Measurements from ENCODE around the gene ANKRD24. TPM values are rescaled to one million over a fixed set of nuclear protein-coding genes. Genes with fewer than 3 reads are reported as not detected.
"Not testable (repeated sequence)": the region's sequence is repeated elsewhere in the genome, so short reads cannot be mapped to it uniquely, and the experiment has no call there.

The ANKRD24 gene
- total RNA-seq, 1 donor: 0.10 TPM

DNA sequence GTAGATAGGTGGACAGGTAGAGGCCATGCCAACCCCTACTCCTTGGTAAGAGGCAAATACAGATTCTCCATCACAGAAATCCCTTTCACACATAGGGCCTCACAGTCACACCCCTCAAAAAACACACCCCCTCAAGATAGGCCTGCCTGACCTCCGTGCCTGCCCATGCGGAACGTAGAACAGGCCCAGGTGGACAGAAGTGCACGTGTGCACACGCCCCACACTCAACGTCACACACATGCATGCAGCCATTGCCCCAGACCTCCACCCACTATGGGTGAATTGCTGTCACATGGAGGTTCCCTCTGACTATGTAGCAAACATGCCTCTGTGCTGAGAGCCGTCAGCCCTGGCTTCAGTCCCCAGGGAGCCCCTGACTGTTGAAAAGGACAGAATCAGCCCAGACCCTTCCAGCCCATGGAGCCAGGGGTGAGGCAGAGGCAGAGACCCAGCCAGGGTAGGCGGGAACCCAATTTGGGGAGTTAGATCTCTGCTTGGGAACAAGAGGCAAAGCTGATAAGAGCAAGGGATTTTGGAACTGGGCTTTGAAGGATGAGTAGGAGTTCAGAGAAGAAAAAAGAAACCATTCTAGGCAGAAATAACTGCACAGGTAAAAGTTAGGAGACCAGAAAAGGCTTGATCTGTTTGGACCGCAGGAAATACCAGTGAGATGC lies 3.1 kb downstream of the ANKRD24 start:
- Histone ChIP-seq H3K27me3 (ENCODE audit: insufficient read depth, low read length) (no peaks in the 10 kb centered on the region), H3K9me3 (ENCODE audit: low read depth, low read length) (no peaks in the 10 kb centered on the region), H3K4me1 (ENCODE audit: insufficient read depth, low read length) (peaks cover 25% of the 10 kb centered on the region), H3K4me3 (ENCODE audit: low read length) (no peak overlapping the region)

DNA sequence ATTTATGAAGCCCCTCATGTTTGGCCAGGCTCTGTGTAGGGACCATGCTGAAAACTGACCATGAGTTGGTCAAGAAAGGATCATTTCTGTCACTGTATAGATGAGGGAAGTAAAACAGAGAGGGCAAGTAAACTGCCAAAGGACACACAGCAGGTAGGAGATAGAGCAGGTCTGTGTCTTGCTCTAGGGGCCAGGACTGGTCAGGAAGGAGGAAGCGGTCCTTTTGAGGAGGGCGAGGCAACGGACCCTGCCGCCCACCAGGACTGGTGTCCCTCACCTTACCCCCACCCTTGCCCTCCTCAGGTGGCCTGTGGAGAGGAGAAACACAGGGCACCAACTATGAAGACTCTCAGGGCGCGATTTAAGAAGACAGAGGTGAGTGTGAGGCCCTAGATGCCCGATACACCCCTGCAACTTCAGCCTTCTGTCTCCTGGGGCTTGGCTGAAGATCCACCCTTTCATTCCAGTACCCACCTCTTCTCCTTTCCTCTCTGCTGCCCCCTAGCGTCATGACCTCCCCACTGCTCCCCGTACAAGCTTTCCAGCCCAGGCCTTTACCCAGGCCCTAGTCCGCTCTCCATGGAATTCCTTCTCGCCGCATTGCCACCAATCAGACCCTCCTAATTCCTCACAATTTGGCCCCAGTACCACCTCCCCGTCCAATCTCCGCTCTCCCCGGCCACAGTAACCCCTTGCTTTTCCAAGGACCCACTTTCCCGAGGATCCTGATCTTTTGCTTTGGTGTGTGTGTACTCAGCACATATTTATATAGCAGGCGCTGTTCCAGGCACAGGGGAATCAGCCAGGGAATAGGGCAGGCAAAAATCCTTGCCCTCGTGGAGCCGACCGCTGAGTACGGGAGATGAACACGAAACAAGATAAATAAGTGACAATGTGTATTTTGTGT lies 3.9 kb downstream of the ANKRD24 start:
- H3K27me3 ChIP-seq (ENCODE audit: insufficient read depth, low read length): no peaks in the 10 kb centered on the region
- no peak overlapping the region for H3K4me3 ChIP-seq (ENCODE audit: low read length)
- peaks cover 17% of the 10 kb centered on the region for H3K4me1 ChIP-seq (ENCODE audit: insufficient read depth, low read length)
- no peaks in the 10 kb centered on the region for H3K9me3 ChIP-seq (ENCODE audit: low read depth, low read length)

DNA sequence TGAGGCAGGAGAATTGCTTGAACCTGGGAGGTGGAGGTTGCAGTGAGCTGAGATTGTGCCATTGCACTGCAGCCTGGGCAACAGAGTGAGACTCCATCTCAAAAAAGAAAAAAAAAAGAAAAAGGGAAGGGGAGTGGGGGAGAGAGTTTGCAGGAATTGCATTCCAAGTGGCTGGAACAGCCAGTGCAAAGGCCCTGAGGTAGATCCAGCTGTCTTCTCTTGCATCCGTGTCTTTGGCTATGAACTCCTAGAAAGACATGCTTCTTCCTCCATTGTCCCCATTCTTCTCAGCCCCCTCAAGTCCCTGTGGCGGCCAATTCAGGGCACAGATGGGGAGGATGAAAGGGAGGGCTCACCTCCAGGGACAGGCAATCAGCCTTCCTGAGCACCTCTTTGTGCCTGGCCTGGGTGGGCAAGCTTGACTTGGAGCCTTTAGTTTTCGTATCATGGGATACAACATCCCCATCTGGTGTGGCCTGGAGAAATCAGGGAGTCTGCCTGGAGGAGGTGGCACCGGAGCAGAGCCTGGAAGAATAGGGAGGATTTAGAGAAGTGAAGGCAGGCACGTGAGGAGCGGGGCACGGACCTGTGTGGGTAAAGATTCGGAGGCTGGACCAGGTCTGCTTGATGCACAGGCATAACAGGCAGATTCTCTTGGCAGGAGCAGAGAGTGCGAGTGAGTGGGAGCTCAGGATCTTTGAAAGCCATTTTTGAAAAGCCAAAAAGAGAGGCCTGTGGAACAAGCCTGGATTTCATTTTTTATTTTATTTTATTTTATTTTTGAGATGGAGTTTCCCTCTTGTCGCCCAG lies 5.0 kb downstream of the ANKRD24 start:
- H3K4me1 ChIP-seq (ENCODE audit: insufficient read depth, low read length): peaks cover 8% of the 10 kb centered on the region
- no peak overlapping the region for H3K4me3 ChIP-seq (ENCODE audit: low read length)
- no peaks in the 10 kb centered on the region for H3K9me3 ChIP-seq (ENCODE audit: low read depth, low read length)
- H3K27me3 ChIP-seq (ENCODE audit: insufficient read depth, low read length): no peaks in the 10 kb centered on the region

DNA sequence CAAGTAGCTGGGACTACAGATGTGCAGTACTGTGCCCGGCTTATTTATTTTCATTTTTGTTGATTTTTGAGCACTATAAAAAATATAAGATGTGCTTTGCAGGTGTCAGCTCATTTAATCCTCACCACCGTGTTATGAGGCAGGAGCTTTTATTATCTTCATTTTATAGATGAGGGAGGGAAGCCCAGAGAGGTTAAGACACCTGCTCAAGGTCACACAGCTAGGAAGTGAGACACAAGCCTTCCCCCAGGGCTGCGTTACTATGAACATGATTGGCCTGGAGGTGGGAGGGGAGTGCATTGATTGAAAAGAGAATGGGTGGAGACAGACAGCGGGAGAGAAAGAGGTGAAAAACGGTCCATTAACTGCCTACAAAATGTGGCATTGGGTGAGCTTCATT lies 7.2 kb downstream of the ANKRD24 start:
- no peaks in the 10 kb centered on the region for H3K4me1 ChIP-seq (ENCODE audit: insufficient read depth, low read length)
- no peaks in the 10 kb centered on the region for H3K27me3 ChIP-seq (ENCODE audit: insufficient read depth, low read length)
- H3K9me3 ChIP-seq (ENCODE audit: low read depth, low read length): no peaks in the 10 kb centered on the region
- H3K4me3 ChIP-seq (ENCODE audit: low read length): no peak overlapping the region

GRCh38 chr19:4192537-4192936 lies 10.0 kb downstream of the ANKRD24 start:
- H3K9me3 ChIP-seq (ENCODE audit: low read depth, low read length): not testable (repeated sequence)
- peaks cover 13% of the 10 kb centered on the region for H3K27me3 ChIP-seq (ENCODE audit: insufficient read depth, low read length)

GRCh38 chr19:4194353-4194752 lies 11.9 kb downstream of the ANKRD24 start:
- Histone ChIP-seq H3K4me1 (ENCODE audit: insufficient read depth, low read length) (no peaks in the 10 kb centered on the region), H3K4me3 (ENCODE audit: low read length) (no peak overlapping the region)

More at GRCh38 chr19:4192537-4192936, 10.0 kb downstream of the ANKRD24 start:
- not testable (repeated sequence) for H3K4me1 ChIP-seq (ENCODE audit: insufficient read depth, low read length); H3K4me3 ChIP-seq (ENCODE audit: low read length)

GRCh38 chr19:4196009-4196408 lies 13.5 kb downstream of the ANKRD24 start:
- H3K9me3 ChIP-seq (ENCODE audit: low read depth, low read length): no peaks in the 10 kb centered on the region
- H3K27me3 ChIP-seq (ENCODE audit: insufficient read depth, low read length): peaks cover 22% of the 10 kb centered on the region
- H3K4me1 ChIP-seq (ENCODE audit: insufficient read depth, low read length): no peaks in the 10 kb centered on the region
- H3K4me3 ChIP-seq (ENCODE audit: low read length): no peak overlapping the region

More at GRCh38 chr19:4194353-4194752, 11.9 kb downstream of the ANKRD24 start:
- H3K9me3 ChIP-seq (ENCODE audit: low read depth, low read length): no peaks in the 10 kb centered on the region
- peaks cover 22% of the 10 kb centered on the region for H3K27me3 ChIP-seq (ENCODE audit: insufficient read depth, low read length)

DNA sequence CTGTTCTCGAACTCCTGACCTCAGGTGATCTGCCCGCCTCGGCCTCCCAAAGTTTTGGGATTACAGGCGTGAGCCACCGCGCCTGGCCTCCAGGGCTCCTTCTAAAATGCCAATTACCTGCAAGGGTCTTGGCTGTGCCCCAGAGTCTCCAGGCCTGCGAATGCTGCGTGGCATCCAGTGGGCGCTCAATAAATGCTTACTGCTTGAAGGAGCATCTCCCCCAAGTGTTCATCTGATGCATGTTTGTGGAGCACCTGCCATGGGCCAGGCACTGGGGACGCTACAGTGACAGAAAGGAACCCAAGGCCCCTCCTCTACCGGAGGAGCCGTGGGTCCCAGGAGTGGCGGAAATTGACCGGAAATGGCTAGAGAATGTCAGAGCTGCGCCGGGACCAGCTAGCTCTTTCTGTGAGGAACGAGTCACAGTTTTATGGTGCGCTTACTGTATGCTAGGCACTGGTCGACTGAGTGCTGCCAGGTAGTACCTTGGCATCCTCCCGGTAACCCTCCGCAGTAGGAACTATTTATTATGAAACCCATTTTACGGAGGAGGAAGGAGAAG lies 14.2 kb downstream of the ANKRD24 start:
- H3K4me1 ChIP-seq (ENCODE audit: insufficient read depth, low read length): no peaks in the 10 kb centered on the region
- H3K9me3 ChIP-seq (ENCODE audit: low read depth, low read length): no peaks in the 10 kb centered on the region
- peaks cover 22% of the 10 kb centered on the region for H3K27me3 ChIP-seq (ENCODE audit: insufficient read depth, low read length)
- no peak overlapping the region for H3K4me3 ChIP-seq (ENCODE audit: low read length)

GRCh38 chr19:4197228-4197624 lies 14.7 kb downstream of the ANKRD24 start:
- Histone ChIP-seq H3K27me3 (ENCODE audit: insufficient read depth, low read length) (peaks cover 22% of the 10 kb centered on the region), H3K9me3 (ENCODE audit: low read depth, low read length) (no peaks in the 10 kb centered on the region), H3K4me1 (ENCODE audit: insufficient read depth, low read length) (no peaks in the 10 kb centered on the region), H3K4me3 (ENCODE audit: low read length) (no peak overlapping the region)

- peaks cover 22% of the 10 kb centered on the region for H3K27me3 ChIP-seq (ENCODE audit: insufficient read depth, low read length)
- H3K4me3 ChIP-seq (ENCODE audit: low read length): no peak overlapping the region
- H3K4me1 ChIP-seq (ENCODE audit: insufficient read depth, low read length): no peaks in the 10 kb centered on the region
- no peaks in the 10 kb centered on the region for H3K9me3 ChIP-seq (ENCODE audit: low read depth, low read length)
Measured at GRCh38 chr19:4197625-4198466, 15.4 kb downstream of the ANKRD24 start.

- H3K4me3 ChIP-seq (ENCODE audit: low read length): no peak overlapping the region
- H3K4me1 ChIP-seq (ENCODE audit: insufficient read depth, low read length): no peaks in the 10 kb centered on the region
- H3K27me3 ChIP-seq (ENCODE audit: insufficient read depth, low read length): peaks cover 22% of the 10 kb centered on the region
- no peaks in the 10 kb centered on the region for H3K9me3 ChIP-seq (ENCODE audit: low read depth, low read length)
Measured at GRCh38 chr19:4198467-4199126, 16.1 kb downstream of the ANKRD24 start.

GRCh38 chr19:4199699-4200293 lies 17.3 kb downstream of the ANKRD24 start:
- Histone ChIP-seq H3K4me1 (ENCODE audit: insufficient read depth, low read length) (no peaks in the 10 kb centered on the region), H3K27me3 (ENCODE audit: insufficient read depth, low read length) (peaks cover 22% of the 10 kb centered on the region), H3K4me3 (ENCODE audit: low read length) (no peak overlapping the region)

DNA sequence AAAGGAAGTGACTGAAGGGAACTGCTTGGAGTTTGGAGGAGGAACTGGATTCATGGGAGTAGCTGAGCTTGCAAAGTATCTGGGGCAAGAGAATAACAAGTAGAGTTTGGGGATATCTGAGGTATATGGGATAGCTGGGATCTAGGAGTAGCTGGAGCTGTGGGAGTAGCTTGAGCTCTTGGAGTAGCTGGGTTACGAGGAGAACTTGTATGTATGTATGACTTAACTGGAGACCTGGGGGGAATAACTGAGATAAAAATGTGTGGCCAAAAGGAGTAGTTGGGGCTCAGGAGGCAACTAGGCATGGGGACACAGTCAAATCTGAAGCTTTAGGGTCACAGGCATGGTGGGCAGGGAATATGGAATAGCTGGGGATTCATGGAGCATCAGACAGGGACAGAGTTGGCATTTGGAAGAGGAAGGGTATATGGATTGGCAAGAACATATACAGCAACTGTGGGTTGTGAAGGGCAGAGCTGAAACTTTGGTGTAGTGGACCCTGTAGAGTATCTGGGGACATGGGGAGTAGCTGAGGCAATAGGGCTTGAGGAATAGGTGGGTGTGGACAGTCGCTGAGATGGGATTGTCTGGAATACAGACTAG lies 18.6 kb downstream of the ANKRD24 start:
- Histone ChIP-seq H3K4me3 (ENCODE audit: low read length) (no peak overlapping the region), H3K27me3 (ENCODE audit: insufficient read depth, low read length) (peaks cover 20% of the 10 kb centered on the region), H3K9me3 (ENCODE audit: low read depth, low read length) (no peaks in the 10 kb centered on the region), H3K4me1 (ENCODE audit: insufficient read depth, low read length) (no peaks in the 10 kb centered on the region)

More at GRCh38 chr19:4199699-4200293, 17.3 kb downstream of the ANKRD24 start:
- no peaks in the 10 kb centered on the region for H3K9me3 ChIP-seq (ENCODE audit: low read depth, low read length)
